Naive thymus-derived CD4-positive, alpha-beta T cell (primary cell): Measurements from ENCODE around the gene CCDC124. TPM values are rescaled to one million over a fixed set of nuclear protein-coding genes. Genes with fewer than 3 reads are reported as not detected.

Source experiments
- ATAC-seq: fragments of 150-1000 bp; cut with Tn5 transposase; 2 replicates; pipeline ENCODE4 v1.10.0; 2021; ENCODE audit warnings: mild to moderate bottlenecking, moderate library complexity
- CTCF ChIA-PET: fragments of 350-600 bp; sonication (Branson Sonifier 250); formaldehyde crosslinking; loops from one replicate; lab custom pipeline; 2021; ENCODE audit warnings: antibody characterized with exemption; lab: Charles Lee
- POLR2A ChIA-PET: fragments of 350-600 bp; sonication (Branson Sonifier 250); formaldehyde crosslinking; loops from one replicate; lab custom pipeline; 2021; ENCODE audit warnings: antibody characterized with exemption, inconsistent platforms; lab: Charles Lee
- DNase-seq, 9 donors: peaks; one replicate each; pipeline versions ENCODE4 v3.0.0 to v3.0.0-alpha.2; 2020 to 2022; ENCODE audit warnings: mixed read lengths in 1 of 9
- H3K27ac ChIP-seq: one replicate; pipeline ENCODE4 v1.7.0; 2013; ENCODE audit warnings: mild to moderate bottlenecking, low read depth, low read length, moderate library complexity
- H3K27me3 ChIP-seq, 2 donors: one replicate each; pipeline ENCODE4 v1.7.0; 2013; ENCODE audit warnings: low read length in 2 of 2, mild to moderate bottlenecking in 2 of 2, moderate library complexity in 2 of 2; ENCODE audit not compliant: control insufficient read depth in 2 of 2, insufficient read depth in 2 of 2
- H3K36me3 ChIP-seq, 3 experiments: 1 replicate in 2 of 3; 2 replicates in 1 of 3; pipeline ENCODE4 v1.7.0; 2013; ENCODE audit warnings: low read length in 3 of 3, mild to moderate bottlenecking in 3 of 3, moderate library complexity in 1 of 3; ENCODE audit not compliant: insufficient read depth in 3 of 3, control insufficient read depth in 2 of 3
- H3K4me1 ChIP-seq, 2 donors: one replicate each; pipeline ENCODE4 v1.7.0; 2013; ENCODE audit warnings: low read length in 2 of 2, mild to moderate bottlenecking in 2 of 2, moderate library complexity in 1 of 2; ENCODE audit not compliant: control insufficient read depth in 2 of 2, insufficient read depth in 2 of 2
- H3K4me3 ChIP-seq: 2 replicates; pipeline ENCODE4 v1.7.0; 2013; ENCODE audit warnings: mild to moderate bottlenecking, low read length
- H3K9me3 ChIP-seq, 3 experiments: 1 replicate in 2 of 3; 2 replicates in 1 of 3; pipeline ENCODE4 v1.7.0; 2013; ENCODE audit warnings: low read length in 3 of 3; ENCODE audit not compliant: control insufficient read depth in 2 of 3
- H3K27ac Mint-ChIP-seq, 9 donors: one replicate each; pipeline ENCODE4 v1.8.0; 2020 to 2022; ENCODE audit warnings: mixed read lengths in 9 of 9, mild to moderate bottlenecking in 8 of 9, moderate library complexity in 5 of 9, inconsistent platforms in 2 of 9
- H3K27me3 Mint-ChIP-seq, 5 donors: one replicate each; pipeline ENCODE4 v1.8.0; 2021 to 2022; ENCODE audit warnings: mixed read lengths in 5 of 5, mild to moderate bottlenecking in 1 of 5
- H3K36me3 Mint-ChIP-seq, 5 donors: one replicate each; pipeline ENCODE4 v1.8.0; 2020 to 2022; ENCODE audit warnings: mixed read lengths in 5 of 5, mild to moderate bottlenecking in 3 of 5, inconsistent platforms in 1 of 5
- H3K4me1 Mint-ChIP-seq, 7 donors: one replicate each; pipeline ENCODE4 v1.8.0; 2020 to 2022; ENCODE audit warnings: mixed read lengths in 7 of 7, mild to moderate bottlenecking in 3 of 7, inconsistent platforms in 1 of 7
- H3K4me3 Mint-ChIP-seq, 10 donors: one replicate each; pipeline ENCODE4 v1.8.0; 2020 to 2022; ENCODE audit warnings: mild to moderate bottlenecking in 10 of 10, mixed read lengths in 10 of 10, moderate library complexity in 6 of 10, inconsistent platforms in 2 of 10
- H3K9me3 Mint-ChIP-seq, 11 donors: one replicate each; pipeline ENCODE4 v1.8.0; 2020 to 2022; ENCODE audit warnings: mixed read lengths in 11 of 11, mild to moderate bottlenecking in 4 of 11, inconsistent platforms in 1 of 11, moderate library complexity in 1 of 11
- intact Hi-C, 2 donors: fragments of 100-400 bp; cut with micrococcal nuclease; formaldehyde crosslinking; loops; one replicate each; pipeline ENCODE4 v1.15.1; 2023
- polyA plus RNA-seq, 2 donors: library from polyadenylated mRNA; unstranded; fragments of 300-500 nt; fragmentation: Illumina TruSeq; gene quantifications; one replicate each; pipeline ENCODE4 v1.2.3, GENCODE V29; 2021
- total RNA-seq, 6 experiments: library from RNA in 5 of 6; stranded (reverse) in 5 of 6; gene quantifications; 1 replicate in 5 of 6; 2 replicates in 1 of 6; pipeline ENCODE4 v1.2.3 and lab custom pipeline; 2021 to 2026

CCDC124 gene
- total and polyA plus RNA-seq, 7 experiments from 2014 or later: 28.7 to 63.8 (median 32.6) TPM

DNA sequence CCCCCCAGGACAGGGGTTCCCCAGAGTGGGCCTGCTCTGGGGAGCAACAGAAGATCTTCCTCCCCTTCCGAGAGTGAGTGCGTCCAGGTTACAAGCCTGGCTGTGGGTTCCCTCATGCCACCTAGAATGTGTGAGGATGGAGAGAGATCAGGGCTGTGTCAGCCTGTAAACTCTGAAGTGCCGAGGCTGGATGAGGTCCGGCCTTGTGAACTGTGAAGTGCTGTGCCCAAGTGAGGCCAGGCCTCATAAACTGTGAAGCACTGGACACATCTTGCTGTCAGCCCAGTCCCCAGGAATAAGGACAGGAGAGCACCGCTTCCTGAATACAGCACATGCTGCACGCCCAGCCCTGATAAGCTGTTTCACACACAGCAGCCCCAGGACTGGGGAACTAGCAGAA lies 41.7 kb downstream of the CCDC124 start:
- ChIA-PET CTCF (interaction anchor here (1.0 kb wide), 1 partner anchor 22 kb away, joined by 3 read pairs; no protein-coding TSS in a partner anchor), POLR2A (interaction anchor here (0.6 kb wide), 1 partner anchor 541 kb away, joined by 3 read pairs; no protein-coding TSS in a partner anchor)
- DNase-seq (no peak), ATAC-seq (no peak)
- H3K4me1 Mint-ChIP-seq: peaks cover 0 to 2% (median 0%) of the 10 kb centered on the region in 7 donors
- H3K27ac Mint-ChIP-seq: no peak overlapping the region
- peaks cover 0 to 18% (median 0%) of the 10 kb centered on the region in 5 donors for H3K27me3 Mint-ChIP-seq
- no peak overlapping the region for H3K4me3 Mint-ChIP-seq
- H3K27ac ChIP-seq: no peak overlapping the region
- no peaks in the 10 kb centered on the region for H3K9me3 Mint-ChIP-seq
- H3K4me3 ChIP-seq: no peak overlapping the region
- H3K9me3 ChIP-seq: no peaks in the 10 kb centered on the region
- intact Hi-C loops: no loop called here
- H3K36me3 Mint-ChIP-seq: no peaks in the 10 kb centered on the region
- H3K36me3 ChIP-seq: no peaks in the 10 kb centered on the region
- no peaks in the 10 kb centered on the region for H3K27me3 ChIP-seq
- no peaks in the 10 kb centered on the region for H3K4me1 ChIP-seq

DNA sequence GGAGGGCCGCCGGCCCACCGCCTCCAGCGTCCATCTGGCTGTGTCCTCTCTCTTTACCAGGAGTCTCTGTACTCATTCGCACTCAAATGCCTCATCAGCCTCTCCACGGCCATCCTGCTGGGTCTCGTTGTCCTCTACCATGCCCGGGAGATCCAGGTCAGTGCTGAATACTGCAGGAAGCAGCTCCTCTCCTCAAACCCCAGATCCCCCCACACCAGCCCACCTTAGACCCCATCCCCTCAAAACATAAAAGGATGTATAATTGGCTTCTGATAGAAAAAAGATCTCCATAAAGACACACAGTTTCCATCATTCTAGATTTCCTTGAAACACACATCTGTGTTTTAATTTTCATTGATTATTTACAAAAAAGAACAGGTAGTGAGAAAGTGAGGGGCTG lies 42.2 kb downstream of the CCDC124 start:
- Histone ChIP-seq H3K27ac (no peak overlapping the region), H3K9me3 (no peaks in the 10 kb centered on the region), H3K36me3 (no peaks in the 10 kb centered on the region), H3K27me3 (no peaks in the 10 kb centered on the region), H3K4me3 (no peak overlapping the region), H3K4me1 (no peaks in the 10 kb centered on the region)
- no peak overlapping the region for H3K4me3 Mint-ChIP-seq
- H3K4me1 Mint-ChIP-seq: peaks cover 0 to 4% (median 0%) of the 10 kb centered on the region in 7 donors
- ChIA-PET POLR2A (interaction anchor here (0.6 kb wide), 1 partner anchor 542 kb away, joined by 3 read pairs; no protein-coding TSS in a partner anchor), CTCF (interaction anchor here (1.0 kb wide), 1 partner anchor 22 kb away, joined by 3 read pairs; no protein-coding TSS in a partner anchor)
- intact Hi-C loops: no loop called here
- H3K27me3 Mint-ChIP-seq: peaks cover 0 to 16% (median 0%) of the 10 kb centered on the region in 5 donors
- ATAC-seq (no peak), DNase-seq (no peak)
- H3K27ac Mint-ChIP-seq: no peak overlapping the region
- H3K9me3 Mint-ChIP-seq: no peaks in the 10 kb centered on the region
- H3K36me3 Mint-ChIP-seq: no peaks in the 10 kb centered on the region

DNA sequence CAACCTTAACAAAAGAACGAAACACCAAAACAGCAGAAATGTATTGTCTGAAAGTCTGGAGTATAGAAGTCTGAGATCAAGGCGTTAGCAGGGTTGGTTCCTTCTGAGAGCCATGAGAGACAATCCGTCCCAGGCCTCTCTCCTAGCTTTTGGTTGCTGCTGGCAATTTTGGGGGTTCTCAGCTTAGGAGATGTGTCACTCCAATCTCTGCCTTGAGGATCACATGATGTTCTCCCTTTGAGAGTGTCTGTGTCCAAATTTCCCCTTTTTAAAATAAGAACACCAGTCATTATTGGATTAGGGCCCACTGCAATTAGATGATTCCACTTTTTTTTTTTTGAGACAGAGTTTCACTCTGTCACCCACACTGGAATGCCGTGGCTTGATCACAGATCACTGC lies 44.2 kb downstream of the CCDC124 start:
- H3K27ac Mint-ChIP-seq: no peak overlapping the region
- H3K27ac ChIP-seq: no peak overlapping the region
- no peaks in the 10 kb centered on the region for H3K4me1 ChIP-seq
- CTCF ChIA-PET: interaction anchor here (0.6 kb wide), 1 partner anchor 211 kb away, joined by 3 read pairs; no protein-coding TSS in a partner anchor
- no peaks in the 10 kb centered on the region for H3K27me3 ChIP-seq
- H3K27me3 Mint-ChIP-seq: peaks cover 5 to 22% (median 10%) of the 10 kb centered on the region in 5 donors
- H3K4me1 Mint-ChIP-seq: peaks cover 0 to 6% (median 0%) of the 10 kb centered on the region in 7 donors
- H3K4me3 Mint-ChIP-seq: no peak overlapping the region
- no peaks in the 10 kb centered on the region for H3K36me3 Mint-ChIP-seq
- H3K9me3 ChIP-seq: no peaks in the 10 kb centered on the region
- intact Hi-C loops: no loop called here
- ATAC-seq (no peak), DNase-seq (no peak)
- no peak overlapping the region for H3K4me3 ChIP-seq
- no peaks in the 10 kb centered on the region for H3K36me3 ChIP-seq
- POLR2A ChIA-PET: no interaction called here
- H3K9me3 Mint-ChIP-seq: no peaks in the 10 kb centered on the region

DNA sequence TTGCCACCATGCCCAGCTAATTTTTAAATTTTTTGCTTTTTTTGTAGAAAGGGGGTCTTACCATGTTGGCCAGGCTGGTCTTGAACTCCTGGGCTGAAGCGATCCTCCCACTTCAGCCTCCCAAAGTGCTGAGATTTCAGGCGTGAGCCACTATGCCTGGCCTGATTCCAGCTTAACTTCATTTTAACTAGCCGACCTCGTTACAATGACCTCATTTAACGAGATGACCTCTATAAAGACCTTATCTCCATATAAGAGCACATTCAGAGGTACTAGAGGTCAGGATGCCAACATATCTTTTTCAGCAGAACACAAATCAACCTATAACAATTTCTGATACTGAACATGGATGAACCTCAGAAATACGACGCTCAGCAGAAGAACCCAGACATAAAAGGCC lies 44.7 kb downstream of the CCDC124 start:
- H3K4me3 ChIP-seq: no peak overlapping the region
- H3K27ac ChIP-seq: no peak overlapping the region
- no peaks in the 10 kb centered on the region for H3K36me3 Mint-ChIP-seq
- CTCF ChIA-PET: no interaction called here
- H3K4me1 Mint-ChIP-seq: peaks cover 0 to 6% (median 0%) of the 10 kb centered on the region in 7 donors
- H3K9me3 ChIP-seq: no peaks in the 10 kb centered on the region
- ATAC-seq: no peak
- H3K27me3 Mint-ChIP-seq: peaks cover 5 to 22% (median 10%) of the 10 kb centered on the region in 5 donors
- no peaks in the 10 kb centered on the region for H3K27me3 ChIP-seq
- no peaks in the 10 kb centered on the region for H3K9me3 Mint-ChIP-seq
- intact Hi-C loops: no loop called here
- H3K36me3 ChIP-seq: no peaks in the 10 kb centered on the region
- H3K4me1 ChIP-seq: no peaks in the 10 kb centered on the region
- POLR2A ChIA-PET: no interaction called here
- no peak for DNase-seq
- no peak overlapping the region for H3K4me3 Mint-ChIP-seq
- peak overlapping the region in 1 of 9 donors; percentile 15 for H3K27ac Mint-ChIP-seq

DNA sequence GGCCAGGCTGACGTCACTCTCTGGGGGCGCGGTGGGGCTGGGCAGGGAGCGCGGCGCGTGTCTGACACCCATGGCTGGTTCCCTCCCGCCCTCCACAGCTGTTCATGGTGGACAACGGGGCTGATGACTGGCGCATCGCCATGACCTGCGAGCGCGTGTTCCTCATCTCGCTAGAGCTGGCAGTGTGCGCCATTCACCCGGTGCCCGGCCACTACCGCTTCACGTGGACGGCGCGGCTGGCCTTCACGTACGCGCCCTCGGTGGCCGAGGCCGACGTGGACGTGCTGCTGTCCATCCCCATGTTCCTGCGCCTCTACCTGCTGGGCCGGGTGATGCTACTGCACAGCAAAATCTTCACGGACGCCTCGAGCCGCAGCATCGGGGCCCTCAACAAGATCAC lies 48.8 kb downstream of the CCDC124 start:
- H3K36me3 Mint-ChIP-seq: no peaks in the 10 kb centered on the region
- DNase-seq (no peak), ATAC-seq (no peak)
- peaks cover 0 to 9% (median 0%) of the 10 kb centered on the region in 7 donors for H3K4me1 Mint-ChIP-seq
- Histone ChIP-seq H3K36me3 (no peaks in the 10 kb centered on the region), H3K4me1 (no peaks in the 10 kb centered on the region), H3K27ac (no peak overlapping the region), H3K27me3 (no peaks in the 10 kb centered on the region), H3K4me3 (no peak overlapping the region), H3K9me3 (no peaks in the 10 kb centered on the region)
- H3K4me3 Mint-ChIP-seq: no peak overlapping the region
- ChIA-PET POLR2A (no interaction called here), CTCF (no interaction called here)
- no peak overlapping the region for H3K27ac Mint-ChIP-seq
- H3K27me3 Mint-ChIP-seq: peaks cover 5 to 22% (median 10%) of the 10 kb centered on the region in 5 donors
- intact Hi-C loops: no loop called here
- no peaks in the 10 kb centered on the region for H3K9me3 Mint-ChIP-seq

DNA sequence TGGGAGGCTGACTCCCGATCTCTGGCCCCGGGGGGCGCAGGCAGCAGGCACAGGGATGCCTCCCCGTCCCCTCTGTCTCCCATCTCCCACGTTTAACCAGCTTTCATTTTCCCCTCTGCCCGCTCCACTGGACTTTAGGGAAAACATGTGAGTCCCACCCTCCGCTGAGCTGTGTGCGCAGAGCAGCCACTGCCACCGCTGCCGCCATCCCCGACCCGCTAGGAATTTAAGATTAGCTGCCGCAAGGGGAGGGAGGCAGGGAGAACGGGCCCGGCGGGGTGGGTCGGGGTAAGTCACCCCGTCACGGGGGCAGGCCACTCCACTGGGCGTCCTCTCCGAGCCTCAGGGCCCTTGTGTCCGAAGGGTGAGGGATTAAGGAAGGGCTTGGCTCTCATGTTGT lies 49.6 kb downstream of the CCDC124 start:
- H3K36me3 Mint-ChIP-seq: no peaks in the 10 kb centered on the region
- intact Hi-C loops: no loop called here
- no peak for ATAC-seq

More for the DNA sequence above, 49.6 kb downstream of the CCDC124 start:
- Histone ChIP-seq H3K4me3 (no peak overlapping the region), H3K27me3 (no peaks in the 10 kb centered on the region), H3K9me3 (no peaks in the 10 kb centered on the region), H3K36me3 (no peaks in the 10 kb centered on the region), H3K4me1 (no peaks in the 10 kb centered on the region), H3K27ac (no peak overlapping the region)
- Mint-ChIP-seq H3K4me3 (no peak overlapping the region), H3K27ac (no peak overlapping the region), H3K9me3 (no peaks in the 10 kb centered on the region), H3K27me3 (peaks cover 5 to 20% (median 10%) of the 10 kb centered on the region in 5 donors), H3K4me1 (peaks cover 0 to 9% (median 0%) of the 10 kb centered on the region in 7 donors)
- no peak for DNase-seq
- CTCF ChIA-PET: interaction anchor here (1.4 kb wide), 1 partner anchor 36 kb away, joined by 3 read pairs; no protein-coding TSS in a partner anchor
- POLR2A ChIA-PET: no interaction called here
